C1 segment of cervical spinal cord (tissue), 14 donors: Measurements from ENCODE around the gene WIPF2.

Experiments used
- DNase-seq, 14 donors: peaks; one replicate each; lab custom pipeline; 2025; lab: John Stamatoyannopoulos, UW

The WIPF2 gene

DNA sequence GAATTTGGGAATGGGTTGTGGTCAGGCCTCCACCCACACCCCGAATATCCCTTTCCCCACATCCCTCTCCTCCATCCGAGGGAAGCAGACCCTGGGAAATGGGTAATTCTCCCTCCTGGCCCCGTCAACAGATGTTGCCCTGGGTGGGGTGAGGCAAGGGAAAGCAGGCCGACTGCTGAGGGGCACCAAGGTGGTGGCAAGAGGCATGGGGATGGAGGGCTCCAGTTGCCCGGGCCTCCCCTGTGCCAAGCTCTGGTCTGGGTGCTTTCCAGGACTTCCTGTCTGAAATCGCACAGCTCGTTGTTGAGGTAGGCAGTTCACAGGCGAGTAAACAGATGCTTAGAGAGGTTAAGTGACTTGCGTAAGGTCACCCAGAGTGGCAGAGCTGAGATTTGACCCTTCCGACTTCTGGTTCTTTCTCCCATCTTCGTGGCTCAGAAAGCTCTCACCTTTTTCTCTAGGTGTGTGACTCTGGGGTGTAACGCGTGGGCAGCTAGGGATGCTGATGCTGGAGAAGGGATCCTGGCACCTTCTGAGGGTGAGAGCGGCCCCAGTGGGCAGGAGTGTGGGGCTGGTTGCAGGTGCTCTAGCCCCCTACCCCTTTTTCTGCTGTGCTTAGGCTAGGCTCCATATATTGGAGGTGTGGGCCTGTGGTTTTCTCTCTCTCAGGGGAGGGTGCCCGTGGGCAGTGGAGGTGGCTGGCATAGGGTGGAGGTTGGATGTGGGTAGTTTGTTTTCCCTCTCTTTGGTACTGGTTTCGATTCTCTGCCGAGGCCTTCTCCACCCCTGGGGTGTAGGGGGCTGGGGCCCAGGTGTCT is 107.1 kb downstream of the WIPF2 start:
- no peak for DNase-seq

DNA sequence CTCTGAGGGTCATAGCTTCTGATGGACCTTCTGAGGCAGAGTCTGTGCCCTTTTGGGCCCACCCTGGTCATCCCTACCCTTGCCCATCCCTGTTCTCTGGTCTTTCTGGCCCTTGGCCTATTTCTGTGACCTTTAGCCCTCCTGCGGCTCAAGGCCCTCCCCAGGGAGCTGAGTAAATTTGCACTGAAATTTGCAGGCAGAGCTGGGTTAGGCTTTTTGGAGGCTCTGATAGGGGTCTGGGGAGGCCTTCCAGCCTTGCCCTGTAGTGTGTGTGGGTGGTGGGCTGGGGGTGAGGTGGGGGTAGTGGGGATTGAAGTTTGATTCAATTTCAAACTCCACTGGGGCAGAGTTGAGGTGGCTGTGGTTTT is 107.7 kb downstream of the WIPF2 start:
- DNase-seq, result no peak

DNA sequence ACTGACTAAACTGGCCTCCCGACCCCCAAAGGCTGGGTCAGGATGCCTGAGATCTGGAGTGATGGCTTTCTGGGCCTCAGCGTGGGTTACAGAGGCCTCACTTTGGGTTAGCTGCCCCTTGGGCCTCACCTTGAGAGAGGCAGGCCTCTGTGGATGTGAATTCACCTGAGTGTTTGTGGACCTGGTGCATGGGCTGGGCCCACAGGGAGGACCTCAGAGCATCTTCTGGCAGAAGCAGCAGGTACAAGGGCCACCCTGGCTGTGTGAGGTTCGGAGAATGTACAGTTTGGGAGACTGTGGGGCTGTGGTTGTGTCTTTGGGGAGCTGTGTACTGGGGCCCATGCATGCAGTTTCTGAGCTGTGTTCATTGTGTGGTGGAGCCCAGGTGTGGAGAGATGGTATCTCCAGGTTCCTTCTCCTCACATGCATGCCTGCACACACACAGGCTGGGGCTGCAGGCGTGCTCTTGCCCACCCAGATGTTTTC is 108.2 kb downstream of the WIPF2 start:
- DNase-seq, result no peak

DNA sequence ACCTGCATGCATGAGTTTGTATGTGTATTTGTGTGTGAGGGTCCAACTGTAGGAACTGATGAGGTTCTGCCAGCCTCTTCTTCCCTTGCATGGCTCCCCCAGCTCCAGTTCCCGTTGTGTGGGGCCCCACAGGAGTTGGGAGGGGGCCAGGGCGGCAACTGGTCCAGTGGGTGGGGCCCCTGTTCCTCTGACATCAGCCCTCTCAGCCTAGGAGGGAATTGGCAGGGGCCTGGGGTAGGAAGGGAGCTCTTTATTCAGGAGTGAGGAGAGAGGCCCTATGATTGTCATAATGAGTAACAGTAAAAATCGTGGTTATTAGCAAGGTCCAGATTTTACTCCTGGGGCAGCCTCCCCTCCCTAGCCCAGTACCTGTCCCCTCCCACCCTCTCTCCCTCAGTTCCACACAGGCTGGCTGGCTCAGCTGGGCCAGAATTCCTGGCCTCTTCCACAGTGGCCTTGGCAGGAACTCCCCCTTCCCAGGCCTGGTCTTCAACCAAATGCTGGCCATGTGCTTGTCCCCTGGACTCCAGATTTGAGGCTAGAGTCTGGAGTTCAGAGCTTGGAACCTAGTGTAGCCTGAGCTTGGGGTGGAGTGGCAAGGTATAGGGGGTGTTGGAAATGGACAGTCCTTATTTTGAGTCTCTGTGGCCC is 108.8 kb downstream of the WIPF2 start:
- peak in 1 of 14 donors; percentile 16 for DNase-seq

DNA sequence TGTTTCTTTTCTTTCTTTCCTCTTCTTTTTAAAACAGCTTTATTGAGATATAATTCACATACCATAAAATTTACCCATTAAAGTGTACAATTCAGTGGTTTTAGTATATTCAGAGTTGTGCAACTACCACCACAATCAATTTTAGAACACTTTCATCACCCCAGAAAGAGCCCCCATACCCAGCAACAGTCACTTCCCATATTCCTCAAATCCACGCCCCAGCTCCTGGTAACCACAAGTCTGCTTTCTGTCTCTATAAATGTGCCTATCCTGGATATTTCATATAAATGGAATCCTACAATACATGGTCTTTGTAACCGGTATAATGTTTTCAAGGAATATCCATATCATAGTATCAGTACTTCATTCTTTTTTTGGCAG is 109.3 kb downstream of the WIPF2 start:
- DNase-seq, result no peak

DNA sequence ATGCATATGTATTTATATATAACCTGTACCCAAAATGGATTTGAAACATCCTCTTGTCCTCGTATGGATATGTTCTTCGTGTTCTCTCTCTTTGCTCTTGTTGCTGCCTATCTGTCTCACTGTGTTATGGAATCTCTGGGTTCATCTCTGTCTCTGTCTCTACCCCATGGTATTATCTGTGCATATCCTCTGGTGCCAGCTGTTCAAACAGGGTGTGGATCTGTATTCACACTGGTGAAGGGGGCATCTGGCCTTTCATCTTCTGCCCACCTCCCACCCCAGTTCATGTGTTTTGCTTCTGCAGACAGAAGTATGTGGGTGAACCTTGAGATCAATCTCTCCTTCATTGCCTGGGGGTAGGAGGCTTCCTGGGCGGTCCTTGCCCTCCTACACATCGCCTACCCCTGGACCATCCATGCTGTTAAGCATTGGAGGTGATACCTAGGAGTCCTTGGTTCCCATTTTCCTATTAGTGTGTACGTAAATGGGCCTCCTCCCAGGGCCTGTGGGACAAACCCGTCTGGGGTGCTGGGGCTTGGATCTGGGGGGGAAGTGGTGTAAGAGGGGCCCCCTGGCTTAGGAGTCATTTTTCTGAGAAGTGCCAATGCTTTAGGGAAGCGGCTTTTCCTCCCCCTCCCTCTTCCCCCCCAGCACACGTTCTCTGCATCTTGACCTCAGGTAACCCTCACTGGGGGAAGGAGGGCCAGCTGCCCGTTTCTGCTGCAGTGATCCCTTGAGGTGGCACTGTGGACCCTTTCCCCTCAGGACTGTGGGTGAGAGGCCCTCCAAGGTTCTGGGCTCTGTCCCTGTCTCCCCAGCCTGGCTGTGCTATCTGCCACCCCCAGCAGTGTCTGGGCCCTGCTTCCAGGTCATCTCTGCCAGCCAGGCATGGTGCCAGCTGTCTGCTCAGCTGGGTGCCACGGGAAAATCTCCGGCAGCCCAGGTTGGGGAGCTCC is 111.0 kb downstream of the WIPF2 start:
- peak in 2 of 14 donors; percentile 50 to 64 for DNase-seq

DNA sequence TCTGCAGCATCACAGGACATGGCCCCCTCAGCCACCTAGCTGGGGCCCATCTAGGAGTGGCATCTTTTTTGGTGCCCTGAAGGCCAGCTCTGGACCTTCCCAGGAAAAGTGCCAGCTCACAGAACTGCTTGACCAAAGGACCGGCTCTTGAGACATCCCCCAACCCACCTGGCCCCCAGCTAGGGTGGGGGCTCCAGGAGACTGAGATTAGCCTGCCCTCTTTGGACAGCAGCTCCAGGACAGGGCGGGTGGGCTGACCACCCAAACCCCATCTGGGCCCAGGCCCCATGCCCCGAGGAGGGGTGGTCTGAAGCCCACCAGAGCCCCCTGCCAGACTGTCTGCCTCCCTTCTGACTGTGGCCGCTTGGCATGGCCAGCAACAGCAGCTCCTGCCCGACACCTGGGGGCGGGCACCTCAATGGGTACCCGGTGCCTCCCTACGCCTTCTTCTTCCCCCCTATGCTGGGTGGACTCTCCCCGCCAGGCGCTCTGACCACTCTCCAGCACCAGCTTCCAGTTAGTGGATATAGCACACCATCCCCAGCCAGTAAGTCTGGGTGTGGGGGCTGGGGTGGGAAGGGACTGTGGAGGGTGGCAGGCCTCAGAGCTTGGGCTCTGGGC is 111.9 kb downstream of the WIPF2 start:
- DNase-seq, result no peak

DNA sequence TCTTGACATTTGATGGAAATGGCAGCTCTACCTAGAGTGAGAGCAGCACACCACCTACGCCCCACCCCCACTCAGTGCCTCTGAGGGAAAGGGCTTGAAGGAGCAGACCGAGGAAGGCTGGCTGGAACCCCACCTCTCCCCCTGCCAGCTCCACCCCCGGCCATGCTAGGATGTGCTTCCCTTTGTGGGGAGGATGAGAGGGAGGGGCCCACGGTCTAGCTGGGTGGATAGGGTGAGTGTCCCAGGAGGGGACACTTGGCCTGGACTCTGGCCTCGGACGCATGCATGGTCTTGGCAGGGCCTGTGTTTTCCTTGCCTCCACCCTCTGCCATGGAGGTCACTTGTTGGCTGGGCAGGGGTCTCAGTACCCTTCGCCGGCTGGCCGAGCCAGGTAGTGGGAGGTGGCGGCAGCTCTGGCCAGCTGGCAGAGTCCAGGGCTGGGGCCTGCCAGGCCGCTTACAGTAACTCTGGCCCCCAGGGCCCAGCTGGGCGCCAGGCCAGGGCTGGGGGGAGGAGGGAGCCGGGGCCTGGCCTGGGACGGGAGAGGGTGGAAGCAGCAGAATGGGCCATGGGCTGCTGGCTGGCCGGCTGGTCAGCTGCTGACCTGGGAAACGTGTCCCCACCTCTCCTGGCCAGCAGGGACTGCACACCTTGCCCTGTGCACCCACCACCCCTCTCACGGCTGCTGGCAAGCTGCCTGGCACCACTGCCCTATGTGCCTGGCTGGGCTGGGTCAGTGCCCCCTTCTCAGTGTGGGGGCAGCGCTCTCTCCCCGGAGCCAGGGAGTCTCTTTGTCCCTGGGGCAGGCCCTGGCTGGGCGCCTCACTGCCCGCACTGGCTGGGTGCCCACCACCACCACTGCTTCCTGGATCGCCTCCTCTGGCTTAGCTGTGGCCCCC is 112.9 kb downstream of the WIPF2 start:
- DNase-seq, result peak in 12 of 14 donors; percentile 52 to 94 (median 80)
